HG02623 (cell line): Measurements from ENCODE around the gene BRD3OS.

Source experiments
- ATAC-seq: cut with Tn5 transposase; IDR thresholded peaks from one replicate; pipeline ENCODE4 v1.9.1; 2021; ENCODE audit warnings: moderate library complexity; ENCODE audit not compliant: unreplicated experiment

BRD3OS gene

GRCh38 chr9:134032456-134033222, 7.4 kb downstream of the BRD3OS start:
- no peak for ATAC-seq

GRCh38 chr9:134033516-134034214, 8.4 kb downstream of the BRD3OS start:
- no peak for ATAC-seq

DNA sequence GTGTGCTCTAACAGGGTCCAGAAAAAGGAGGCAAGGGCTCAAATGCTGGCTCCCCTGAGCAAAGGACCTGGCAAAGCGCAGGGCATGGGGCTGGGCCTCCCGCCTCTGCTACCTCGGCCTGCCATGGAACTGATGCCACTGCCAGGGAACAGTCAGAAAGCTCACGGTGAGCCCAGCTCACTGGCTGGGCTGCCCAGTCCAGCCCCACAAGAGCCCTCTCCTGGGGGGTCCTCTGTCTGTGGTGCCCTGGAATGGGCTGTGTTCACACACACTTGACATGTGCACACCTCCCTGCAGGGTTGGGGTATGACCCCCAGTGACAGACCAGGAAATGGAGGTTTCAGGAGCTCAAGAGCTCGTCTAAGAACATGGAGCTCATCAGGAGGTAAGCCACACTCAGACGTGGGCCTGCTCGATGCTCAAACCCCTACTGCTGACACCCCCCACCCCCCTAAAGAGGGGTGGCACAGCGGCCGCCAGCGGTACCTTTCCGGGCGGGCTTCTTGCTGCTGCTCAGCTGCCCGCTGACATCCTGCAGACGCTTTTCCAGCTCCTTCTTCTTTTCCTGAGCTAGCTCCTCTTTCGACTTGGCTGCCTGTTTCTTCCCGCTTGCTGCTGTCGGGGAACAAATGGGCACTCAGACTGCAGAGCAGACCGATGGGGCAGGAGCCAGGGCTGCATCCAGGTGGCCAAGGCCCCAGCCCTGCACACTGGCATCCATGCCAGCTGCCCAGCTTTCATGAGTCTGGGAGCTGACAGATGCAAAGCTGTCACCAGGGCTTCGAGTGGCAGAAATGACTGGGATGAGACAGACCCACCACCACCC, 9.1 kb downstream of the BRD3OS start:
- ATAC-seq: no peak

DNA sequence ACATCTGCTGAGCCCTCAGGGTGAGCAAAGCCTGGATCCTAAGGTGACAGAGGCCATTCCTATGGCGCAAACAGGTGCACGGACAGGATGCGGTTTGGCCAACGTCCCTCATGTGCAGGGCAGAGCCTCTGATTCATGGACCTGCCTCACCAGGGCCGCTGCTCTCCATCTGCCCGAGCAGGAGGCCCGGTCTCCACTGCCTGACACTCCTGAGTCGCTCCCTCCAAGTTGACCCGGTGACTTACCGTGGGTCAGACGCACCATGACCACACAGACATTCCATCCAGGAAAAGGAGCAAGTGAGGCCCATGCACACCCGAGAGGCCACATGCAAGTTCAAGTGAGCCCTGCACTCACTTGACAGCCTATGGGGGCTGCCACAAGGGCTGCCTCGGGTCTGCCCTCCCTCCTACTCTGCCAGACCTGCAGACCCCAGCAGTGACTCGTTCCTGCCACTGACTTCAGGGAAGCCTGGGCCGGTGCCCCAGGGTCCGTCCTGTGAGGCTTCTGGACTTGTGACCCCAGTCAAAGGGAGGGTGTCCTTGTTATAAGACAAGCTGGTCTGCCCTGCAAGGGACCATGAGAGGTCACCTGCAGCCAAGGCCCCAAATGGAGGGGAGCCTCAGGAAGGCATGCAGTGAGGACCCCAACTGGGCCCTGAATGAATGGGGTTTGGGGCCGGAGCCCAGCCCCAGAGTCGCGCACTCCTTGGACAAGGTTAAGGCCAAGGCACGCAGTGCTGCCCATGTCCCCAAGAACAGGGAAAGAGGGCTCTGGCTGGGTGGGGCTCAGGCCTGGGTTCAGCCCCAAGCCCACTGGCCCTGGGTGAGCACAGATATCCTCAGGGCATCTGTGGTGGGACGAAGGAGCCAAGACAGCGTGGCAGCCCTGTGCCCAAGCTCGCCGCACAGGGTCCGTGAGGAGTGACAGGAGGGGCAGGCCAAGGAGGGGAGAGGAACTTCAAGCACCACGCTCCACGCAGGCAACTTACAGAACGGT, 10.1 kb downstream of the BRD3OS start:
- ATAC-seq: no peak

DNA sequence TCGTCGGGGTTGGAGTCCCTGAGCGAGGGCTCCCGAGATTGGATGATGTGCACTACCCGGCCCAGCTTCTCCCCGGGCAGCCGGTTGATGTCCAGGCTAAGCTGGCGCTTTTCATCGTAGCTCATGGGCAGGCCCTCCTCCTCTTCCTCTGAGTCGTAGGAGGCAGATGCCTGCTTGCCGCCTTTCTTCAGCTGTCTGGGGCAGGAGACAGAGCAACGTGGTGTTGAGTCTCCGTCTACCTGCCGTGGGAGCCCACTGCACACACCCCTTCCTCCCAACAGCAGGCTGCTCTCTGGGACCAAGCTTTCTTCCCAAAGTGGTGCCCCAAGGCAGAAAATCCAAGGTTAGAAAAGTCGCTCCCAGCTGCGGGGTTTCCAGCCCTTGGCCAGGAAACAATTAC, 10.8 kb downstream of the BRD3OS start:
- ATAC-seq: no peak

GRCh38 chr9:134037641-134038040, 12.4 kb downstream of the BRD3OS start:
- no peak for ATAC-seq

GRCh38 chr9:134039386-134040175, 14.3 kb downstream of the BRD3OS start:
- no peak for ATAC-seq

DNA sequence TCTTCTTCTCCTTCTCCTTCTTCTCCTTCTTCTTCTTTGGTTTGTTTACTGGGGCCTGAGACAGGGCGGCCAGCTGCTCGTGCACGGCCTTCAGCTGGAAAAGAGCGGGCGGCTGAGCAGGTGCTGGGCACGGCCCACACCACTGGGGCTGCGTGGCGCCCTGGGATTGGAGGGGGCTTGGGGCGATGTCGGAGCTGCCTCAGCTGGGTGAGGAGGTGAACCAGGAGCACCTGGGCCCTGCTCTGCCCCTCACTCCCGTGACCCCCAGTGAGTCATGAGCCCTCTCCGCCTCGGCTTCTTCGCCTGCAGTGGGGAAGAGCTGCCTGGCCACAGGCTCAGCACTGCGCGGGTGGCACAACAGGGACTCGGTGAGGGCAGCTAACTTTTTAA, 14.9 kb downstream of the BRD3OS start:
- ATAC-seq: no peak

GRCh38 chr9:134040781-134041648, 15.7 kb downstream of the BRD3OS start:
- no peak for ATAC-seq

DNA sequence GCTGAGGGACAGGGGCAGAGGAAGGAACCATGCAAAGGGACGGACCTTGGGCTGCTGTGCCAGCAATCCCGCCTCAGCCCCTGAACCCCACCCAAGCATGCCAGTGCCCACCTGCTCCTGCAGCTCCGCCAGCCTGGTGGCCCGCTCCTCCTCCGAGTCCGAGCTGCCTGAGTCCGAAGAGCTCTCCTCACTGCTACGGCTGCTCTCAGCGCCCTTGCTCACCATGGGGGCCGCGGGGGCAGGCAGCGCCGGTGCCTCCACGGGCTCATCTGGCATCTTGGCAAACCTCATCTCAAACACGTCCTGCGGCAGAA, 16.3 kb downstream of the BRD3OS start:
- no peak for ATAC-seq

- no peak for ATAC-seq
Observed at GRCh38 chr9:134043531-134043988, 18.3 kb downstream of the BRD3OS start.

DNA sequence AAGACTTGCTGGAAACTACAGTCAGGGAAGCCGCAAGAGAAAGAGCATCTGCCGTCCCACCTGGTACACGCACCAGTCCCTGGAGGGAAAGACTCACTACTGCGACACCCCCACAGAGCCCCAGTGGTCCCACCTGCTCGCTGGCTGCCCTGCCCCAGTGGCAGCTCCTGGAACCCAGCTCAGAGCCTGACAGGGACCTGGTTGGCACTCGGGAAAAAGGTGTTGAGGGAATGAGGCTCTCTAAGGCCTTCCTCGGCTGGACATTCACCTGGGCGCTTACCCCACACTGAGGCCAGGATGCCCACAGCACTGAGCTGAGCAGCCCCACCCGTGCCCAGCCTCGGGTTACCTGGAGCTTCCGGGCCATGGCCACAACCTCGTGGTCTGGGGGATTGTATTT, 19.7 kb downstream of the BRD3OS start:
- no peak for ATAC-seq

DNA sequence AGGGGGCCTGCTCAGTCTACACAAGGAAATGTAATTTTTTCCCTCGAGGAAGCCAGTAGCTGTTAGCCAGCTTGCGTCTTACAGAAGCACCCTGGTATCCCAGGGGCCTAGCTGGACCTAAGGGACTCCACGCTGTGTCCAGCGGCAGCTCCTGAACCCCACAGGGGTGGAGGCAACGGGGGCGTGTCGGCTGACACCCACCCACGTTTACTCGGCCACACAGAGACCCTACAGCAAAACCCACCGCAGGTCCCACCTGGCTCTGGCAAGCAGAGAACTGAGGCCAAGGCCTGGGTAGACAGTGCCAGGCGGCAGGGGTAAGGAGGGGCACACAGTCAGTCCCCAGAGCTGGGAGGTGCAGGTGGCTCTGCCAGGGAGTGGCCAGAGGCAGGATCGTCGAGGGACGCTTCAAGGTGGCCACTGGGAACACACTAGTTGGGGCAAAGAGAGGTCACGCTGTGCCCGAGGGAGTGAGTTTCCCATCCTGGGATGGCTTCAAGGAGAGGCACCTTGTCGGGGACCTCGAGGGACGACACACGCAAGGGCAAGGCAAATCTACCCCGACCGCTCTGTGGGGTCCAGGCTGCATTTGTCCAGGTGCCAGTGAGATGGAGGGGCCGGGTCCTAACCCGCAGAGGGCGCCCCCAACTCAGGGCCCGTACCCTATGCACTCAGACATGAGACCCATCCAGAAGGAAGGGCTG, 20.7 kb downstream of the BRD3OS start:
- ATAC-seq: no peak

GRCh38 chr9:134046894-134047681, 21.8 kb downstream of the BRD3OS start:
- ATAC-seq: no peak

DNA sequence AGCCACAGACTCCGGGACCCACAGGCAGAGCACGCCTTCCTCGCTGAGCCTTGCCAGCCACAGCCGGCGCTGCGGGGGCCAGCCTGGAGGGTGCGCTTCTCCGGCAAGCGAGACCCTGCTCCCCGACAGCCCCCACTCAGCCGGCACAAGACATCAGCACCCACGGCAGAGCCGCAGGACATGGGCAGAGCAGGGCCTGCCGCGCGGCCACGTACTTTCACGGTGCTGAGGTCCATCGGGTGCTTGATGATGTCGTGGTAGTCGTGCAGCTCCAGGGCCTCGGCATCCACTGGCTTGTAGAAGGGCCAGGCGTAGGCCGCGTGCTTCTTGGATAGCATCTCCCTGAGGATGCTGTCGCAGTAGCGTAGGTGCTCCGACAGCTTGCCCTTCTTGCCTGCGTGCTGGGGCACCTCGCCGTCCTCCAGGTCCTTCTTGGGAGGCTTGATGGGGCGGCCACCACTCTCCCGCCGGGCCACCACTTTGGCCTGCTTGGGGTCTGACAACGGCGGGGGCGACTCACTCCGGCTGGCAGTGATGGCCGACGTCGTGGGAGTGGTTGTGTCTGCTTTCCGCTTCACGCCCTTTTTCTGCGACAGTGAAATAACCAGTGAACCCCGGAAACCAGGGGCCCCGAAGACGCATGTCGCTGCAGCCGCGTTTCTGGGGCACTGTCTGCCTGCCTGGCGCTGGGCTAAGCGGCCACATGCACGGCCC, 22.7 kb downstream of the BRD3OS start:
- no peak for ATAC-seq

GRCh38 chr9:134048582-134048968, 23.3 kb downstream of the BRD3OS start:
- no peak for ATAC-seq

- no peak for ATAC-seq
Observed at GRCh38 chr9:134049236-134049635, 24.0 kb downstream of the BRD3OS start.
